HUDEP-2 (cell line): ENCODE measurements around the gene RPH3AL.
"Not testable (repeated sequence)": the region's sequence is repeated elsewhere in the genome, so short reads cannot be mapped to it uniquely, and the experiment has no call there.

Source experiments
- DNase-seq, 76 experiments: peaks; one replicate each; lab custom pipeline; 2025; ENCODE audit not compliant: unreplicated experiment in 76 of 76; lab: John Stamatoyannopoulos, UW

Gene RPH3AL

DNA sequence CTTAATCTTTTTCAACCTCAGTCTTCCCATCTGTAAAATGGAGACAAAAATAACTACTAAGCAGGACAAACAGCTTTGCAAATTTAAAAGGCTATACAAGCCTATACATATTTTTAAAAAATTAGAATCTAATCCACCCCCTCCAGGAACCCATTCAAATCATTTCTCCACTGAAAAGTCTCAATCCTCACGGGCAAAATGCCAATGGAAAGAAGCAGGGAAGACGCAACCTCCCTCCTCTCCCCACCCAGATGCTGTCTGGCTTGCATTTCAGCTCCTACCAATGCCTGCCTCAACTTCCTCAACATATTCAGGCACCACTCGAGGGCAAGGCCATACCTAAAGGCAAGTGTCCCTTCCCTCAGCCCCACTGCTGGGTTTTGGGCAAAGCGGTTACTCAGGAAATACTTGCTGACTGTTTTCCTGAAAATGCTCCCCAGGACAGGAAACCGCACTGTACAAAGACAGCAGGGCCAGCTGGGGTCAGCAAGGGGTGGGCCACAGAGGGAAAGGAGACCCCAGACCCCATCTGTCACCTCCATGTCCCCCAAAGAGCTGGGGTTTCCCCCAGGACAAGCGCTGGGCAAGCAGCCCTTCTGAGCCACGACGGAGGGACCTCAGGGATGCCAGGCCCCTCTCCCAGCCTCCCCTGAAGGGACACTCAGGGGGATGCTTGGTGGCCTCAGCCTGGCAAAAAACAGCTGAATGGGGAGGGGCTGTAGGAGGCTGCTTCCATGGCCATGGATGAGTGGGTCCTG lies 123.5 kb downstream of the RPH3AL start:
- DNase-seq: no peak

DNA sequence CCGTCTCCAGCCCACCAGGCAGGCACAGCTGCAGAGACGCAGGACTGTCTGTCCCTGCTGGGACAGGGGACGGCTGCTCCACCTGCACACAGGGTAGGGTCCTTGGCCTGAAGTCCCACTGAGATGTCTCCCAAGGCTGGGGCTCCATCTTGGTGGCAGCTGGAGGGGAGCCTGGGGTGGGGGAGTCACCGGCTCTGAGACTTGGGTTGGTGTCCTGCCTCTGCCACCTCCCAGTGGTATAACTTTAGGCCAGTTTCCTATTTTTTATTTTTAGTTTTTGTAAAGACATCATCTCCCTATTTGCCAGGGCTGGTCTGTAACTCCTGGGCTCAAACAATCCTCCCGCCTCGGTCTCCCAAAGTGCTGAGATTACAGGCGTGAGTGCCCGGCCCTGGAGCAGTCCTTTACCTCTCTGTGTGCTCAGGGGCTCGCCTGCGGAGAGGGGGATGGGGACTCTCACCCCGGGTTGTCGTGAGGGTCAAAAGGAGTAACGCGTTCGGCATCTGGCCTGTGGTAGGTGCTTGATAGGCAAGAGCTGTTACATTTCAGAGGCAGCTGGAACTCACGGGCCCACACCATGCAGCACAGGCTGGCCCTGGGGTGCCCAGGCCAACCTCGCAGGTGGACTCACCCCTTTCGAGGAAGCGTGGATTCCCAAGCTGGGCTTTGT lies 124.5 kb downstream of the RPH3AL start:
- no peak for DNase-seq

DNA sequence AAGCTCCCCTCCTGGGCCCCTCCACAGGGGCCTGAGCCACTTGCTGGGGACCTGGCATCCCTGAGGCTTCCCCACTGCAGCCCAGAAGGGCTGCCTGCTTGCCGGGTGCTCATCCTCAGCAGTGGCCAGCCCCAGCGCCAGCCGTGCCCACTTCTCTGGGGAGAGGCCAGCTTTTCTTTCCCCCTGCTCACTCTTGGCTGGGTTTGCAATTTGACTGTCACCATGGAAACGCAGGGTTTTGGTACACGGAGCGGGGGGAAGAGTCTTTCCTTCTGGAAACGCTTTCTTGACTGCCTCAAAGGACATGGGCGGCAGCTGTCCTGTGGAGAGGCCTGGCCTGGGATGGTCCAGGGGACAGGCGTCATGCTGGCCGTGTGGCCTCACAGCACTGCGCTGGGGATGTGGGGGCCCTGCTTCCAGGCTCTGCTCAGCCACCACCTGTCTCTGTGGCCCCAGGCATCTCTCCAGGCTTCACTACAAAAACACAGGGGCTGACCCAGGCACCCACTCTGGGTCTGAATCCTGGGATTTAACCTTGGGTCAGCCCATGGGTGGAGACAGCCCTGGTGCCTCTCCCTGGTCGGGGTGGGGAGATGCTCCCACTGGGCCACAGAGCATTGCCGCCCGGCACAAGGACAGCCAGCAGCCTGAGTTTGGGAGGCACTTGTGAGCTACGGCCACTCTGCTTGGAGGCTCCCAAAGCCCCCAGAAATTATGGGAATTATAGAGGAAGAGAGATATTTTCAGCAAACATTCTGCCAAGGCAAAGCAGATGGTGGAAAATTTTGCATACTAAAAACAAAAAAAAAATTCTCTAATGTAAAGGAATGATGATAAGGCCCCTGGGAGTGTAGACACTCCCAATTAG lies 125.3 kb downstream of the RPH3AL start:
- DNase-seq: no peak

DNA sequence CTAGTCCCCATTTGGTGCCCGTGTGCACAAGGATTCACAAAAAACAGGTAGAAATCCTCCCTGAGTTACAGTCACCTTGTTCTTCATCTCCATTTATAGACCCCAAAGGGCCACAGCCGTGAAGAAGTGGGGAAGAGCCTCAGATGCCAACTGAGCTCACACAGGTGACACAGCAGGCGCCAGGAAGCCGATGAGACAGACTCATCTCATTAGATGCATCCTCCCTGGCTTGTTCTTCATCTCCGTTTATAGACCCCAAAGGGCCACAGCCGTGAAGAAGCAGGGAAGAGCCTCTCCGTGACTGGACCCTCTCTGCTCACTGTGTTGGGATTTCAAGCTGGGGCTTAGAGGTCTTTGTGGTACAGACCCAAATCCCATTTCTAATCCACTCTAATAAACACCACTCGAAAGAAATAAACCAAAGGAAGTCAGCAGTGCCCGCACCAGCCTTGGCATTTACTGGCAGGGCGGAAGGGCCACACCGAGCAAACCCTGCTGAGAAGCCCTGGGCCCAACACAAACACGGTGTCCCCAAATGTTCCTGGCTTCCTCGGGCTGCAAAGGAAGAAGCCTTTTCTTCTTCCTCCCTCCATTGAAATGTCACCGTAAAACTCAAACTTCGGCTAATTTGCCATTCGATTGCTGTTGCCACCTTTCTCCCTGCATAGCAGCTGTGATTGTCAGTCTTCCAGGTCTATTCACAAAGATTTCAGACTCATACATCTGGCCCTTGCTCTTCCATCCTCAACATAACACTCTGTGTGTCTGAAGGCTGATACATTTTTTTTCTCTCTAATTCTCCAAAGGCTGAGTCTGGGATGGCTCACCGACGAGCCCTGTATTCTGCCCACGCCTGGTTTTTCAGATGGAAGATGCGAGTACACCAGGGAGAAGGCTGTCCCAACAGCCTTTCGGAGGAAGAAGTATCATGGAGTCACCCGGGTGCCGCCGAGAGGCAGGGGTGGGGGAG lies 126.2 kb downstream of the RPH3AL start:
- DNase-seq: no peak

DNA sequence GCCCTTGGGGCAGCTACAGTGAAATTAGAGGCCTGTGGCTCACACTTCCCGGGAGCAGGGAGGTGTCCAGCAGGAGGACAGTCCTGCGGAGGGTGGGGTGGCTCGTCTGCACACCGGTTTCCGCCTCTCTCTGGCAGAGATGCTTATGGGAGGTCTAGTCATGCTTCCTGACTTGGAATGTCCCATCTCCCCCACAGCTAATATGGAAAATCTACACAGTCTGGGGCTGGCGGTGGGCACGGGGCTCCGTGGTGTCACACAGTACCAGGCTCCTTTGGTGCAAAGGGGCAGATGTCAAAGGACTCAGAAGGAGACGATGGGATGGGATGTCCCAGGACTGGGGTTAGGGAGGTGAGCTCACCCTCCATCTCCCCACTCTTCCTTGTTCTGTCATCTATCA lies 127.1 kb downstream of the RPH3AL start:
- no peak for DNase-seq

DNA sequence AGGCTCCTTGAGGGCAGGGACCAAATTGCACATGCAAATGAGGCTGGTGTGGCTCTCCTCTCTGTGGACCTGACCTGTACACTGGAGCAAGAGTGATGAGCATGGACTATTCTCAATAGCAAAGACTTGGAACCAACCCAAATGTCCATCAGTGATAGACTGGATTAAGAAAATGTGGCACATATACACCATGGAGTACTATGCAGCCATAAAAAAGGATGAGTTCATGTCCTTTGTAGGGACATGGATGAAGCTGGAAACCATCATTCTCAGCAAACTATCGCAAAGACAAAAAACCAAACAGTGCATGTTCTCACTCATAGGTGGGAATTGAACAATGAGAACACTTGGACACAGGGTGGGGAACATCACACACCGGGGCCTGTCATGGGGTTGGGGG lies 128.0 kb downstream of the RPH3AL start:
- DNase-seq: not testable (repeated sequence)

DNA sequence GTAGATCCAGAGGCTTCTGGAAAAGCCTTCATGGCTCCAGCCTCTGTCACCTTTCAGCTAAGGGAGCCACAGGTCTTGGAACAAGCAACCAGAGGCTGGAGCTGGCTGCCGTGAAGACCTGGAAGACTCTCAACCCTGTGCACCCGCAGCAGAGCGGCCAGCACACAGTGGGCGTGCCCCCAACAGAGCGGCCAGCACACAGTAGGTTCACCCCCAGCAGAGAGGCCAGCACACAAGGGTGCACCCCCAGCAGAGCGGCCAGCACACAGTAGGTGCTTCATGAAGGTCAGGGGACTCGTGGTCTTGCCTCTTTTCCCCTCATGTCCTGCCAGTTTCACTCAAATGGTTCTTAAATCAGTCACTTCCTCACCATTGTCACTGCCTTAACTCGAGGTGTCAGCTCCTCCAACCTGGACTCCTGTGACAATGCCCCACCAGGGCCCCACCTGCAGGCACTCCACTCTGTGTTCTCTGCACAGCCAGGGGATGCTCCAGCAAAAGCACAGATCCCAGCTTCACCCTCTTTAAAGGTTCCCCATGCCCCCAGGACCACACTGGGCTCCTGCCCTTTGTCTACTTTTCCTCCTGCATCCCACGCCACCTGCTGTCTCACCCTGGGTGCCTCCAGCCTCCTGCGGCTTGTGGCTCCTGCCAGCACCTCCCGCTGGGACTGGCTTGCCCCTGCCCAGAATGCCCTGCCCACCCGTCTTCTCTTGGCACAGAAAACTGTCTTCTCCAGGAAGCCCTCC lies 128.7 kb downstream of the RPH3AL start:
- no peak for DNase-seq

DNA sequence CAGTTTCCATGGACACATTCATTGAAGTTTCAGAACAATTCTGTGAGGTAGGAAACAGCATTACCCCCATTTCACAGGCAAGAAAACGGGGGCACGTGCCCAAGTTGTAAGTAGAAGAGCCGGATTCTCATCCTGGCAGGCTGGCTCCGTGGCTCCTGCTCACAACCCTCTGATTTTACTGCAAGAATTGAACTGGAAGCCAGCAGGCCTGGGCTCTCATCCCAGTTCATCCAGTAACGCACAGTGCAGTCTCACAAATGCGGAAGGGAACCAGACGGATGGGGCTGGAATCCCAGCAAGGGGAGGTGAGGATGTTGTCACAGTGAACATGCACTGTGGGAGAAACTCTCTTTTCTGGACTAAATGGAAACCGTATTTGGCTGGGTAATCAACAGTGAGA lies 130.4 kb downstream of the RPH3AL start:
- no peak for DNase-seq

DNA sequence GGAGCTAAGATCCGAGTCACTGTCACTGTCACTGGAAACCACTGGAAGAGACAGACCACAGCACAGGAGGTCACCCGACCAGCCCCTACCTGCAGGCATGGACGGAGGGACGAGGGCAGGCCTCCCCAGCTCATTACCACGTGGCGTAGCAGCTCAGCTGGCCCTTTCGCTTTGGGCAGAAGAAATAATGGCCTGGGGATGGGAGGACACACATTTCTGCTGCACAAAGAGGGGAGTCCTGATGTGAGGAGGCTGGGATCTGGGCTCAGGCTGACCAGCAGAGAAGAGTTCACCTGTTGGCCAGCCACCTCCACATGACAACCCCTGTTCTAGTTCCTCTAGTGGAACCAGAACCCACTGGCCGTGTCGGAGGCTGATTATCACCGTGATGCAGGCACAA lies 132.9 kb downstream of the RPH3AL start:
- no peak for DNase-seq

DNA sequence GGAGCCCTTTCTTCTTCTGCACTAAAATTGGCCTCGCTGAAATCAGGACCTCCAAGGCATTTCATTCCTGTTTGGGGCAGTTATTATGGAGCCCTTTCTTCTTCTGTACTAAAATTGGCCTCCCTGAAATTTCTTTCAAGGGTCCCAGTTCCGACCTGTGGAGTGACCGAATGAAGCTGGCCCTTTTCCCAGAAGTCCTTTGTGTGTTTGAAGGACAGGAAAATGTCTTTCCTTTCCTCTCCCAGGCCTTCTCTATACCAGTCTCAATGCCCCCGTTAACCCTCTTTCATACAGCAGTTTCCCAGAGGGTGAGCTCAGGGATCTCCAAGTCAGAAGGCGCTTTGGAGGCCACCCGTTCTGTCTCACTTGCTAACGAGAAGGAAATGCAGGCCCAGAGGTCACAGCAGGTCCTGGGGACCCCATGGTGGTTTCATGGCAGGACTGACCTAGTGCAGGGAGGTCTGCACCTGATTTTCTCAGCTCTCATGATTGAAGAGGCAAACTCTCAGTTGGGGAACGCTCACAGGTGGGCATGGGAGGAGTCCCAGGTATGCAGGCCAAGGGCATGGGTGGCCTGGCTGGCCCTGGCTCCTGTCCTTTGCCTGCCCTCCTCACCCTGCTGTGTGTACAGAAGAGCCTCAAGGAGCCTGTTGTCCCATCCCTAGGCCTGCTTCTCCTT lies 134.0 kb downstream of the RPH3AL start:
- DNase-seq: no peak

DNA sequence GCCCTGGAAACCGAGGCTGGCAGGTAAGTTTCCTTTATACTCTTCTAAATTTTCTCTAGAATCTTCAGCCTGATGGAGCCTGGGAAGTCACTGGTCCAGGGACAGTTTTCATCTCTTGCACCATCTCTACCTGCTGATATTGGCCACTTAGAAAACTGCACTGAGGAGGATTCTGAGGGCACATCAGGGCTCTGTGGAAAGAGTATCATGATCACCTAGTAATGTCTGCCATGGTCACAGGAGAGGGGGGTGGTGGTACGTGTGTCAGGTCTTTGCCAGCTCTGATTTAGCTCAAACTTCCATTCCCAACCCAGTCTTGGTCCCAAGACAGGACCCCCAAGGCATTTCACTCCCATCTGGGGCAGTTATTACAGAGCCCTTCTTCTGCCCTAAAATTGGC lies 136.0 kb downstream of the RPH3AL start:
- no peak for DNase-seq

DNA sequence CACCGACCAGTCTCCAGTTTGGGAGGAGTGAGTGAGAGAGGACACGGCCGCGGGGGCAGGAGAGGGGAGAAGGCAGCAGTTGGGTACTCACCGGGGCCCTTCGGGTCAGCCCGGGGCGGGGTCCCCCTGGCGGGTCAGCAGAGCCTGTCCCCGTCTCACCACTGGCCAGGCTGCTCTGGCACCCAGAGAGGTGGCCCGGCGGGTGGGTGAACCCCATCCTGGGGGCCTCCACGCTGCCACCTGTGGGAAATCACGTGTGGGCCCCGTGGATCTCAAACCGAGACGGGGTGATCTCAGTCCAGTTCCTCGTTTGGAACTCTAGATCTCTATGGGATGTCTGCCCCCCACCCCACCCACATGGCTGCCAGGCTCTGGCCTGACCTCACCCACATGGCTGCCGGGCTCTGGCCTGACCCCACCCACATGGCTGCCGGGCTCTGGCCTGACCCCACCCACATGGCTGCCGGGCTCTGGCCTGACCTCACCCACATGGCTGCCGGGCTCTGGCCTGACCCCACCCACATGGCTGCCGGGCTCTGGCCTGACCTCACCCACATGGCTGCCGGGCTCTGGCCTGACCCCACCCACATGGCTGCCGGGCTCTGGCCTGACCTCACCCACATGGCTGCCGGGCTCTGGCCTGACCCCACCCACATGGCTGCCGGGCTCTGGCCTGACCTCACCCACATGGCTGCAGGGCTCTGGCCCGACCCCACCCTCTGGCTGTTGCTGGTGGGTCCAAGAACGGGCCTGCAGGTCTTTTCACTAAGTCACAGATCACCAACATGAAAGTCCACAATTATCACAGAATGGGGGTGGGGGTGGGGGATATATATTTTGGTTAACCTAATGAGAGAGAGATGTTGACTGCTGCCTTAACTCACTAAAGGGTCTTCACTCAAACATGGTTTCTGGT lies 136.8 kb downstream of the RPH3AL start:
- peak in 30 of 76 experiments; percentile 2 to 31 (median 14) for DNase-seq

DNA sequence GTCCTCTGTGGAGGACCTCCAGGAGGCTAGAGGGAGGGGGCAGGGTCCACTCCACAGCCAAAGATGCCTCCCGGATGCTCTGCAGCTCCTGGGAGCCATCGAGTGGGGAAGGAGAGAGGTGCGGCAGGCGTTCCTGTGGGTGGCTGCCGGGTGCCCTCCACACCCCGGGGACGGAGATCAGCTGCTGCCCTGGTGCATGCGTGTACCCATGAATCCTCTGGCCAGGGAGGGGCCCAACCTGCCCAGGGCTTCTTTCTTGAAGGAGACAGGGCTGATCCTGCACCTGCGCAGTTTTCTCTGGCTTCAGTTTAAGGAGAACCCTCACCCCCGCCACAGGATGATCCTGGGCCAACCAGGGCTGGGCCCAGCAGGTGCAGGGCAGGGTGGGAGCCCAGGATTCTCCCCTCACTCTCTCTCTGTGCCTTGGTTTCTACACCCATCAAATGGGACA lies 137.7 kb downstream of the RPH3AL start:
- DNase-seq: no peak

DNA sequence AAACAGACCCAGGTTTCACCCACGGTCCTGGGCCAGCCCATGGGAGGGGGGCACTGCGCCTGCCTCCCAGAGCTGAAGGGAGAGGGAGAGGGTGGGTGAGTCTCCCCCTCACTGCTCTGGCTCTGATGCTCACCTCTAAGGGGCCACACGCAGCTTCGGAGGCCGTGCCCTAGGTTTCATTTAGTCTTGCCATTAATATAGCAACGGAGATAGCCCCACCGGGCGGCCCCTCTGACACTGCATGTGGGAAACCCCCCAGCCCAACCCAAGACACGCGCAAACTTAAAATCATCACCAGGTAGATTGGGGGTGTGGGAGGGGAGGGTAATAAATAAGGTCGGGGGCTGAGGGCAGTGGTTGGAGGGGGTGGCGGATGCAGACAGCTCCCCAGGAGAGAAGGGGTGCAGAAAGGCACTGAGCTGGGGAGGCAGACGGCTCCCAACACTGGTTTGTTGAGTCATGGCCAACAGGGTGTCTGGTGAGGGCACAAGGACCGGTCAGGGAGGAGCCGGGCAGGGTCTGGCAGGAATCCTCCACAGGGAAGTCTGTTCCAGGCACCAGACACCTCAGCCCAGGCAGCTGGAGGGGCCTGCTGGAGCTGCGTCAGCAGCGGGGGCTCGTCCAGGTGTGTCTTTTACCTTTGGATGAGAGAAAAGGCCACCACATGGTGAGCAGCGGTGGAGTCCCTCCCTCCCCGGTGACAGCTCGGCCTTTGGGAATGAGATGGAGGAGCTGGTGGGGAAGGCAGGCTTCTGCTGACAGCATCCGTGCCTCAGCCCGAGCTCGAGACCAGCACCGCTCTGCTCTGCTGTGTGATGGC lies 139.1 kb downstream of the RPH3AL start:
- no peak for DNase-seq

DNA sequence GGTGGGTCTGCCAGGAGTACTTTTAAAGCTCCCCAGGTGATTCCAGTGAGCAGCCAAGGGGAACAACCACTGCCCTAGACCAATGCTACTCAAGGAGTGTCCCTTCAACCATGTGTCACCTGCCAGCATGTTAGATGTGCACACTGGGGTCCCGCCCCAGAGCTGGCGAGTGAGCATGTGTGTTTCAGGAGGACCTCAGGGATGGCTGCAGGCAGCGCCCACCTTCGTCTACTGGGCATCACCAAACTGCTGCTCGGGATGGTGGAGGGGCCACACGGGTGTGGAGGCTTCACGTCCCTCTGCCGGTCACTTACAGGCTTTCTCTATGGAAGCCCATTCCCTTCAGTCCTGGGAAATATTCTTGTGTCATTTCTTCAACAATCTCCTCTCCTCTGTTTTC lies 142.2 kb downstream of the RPH3AL start:
- DNase-seq: no peak

DNA sequence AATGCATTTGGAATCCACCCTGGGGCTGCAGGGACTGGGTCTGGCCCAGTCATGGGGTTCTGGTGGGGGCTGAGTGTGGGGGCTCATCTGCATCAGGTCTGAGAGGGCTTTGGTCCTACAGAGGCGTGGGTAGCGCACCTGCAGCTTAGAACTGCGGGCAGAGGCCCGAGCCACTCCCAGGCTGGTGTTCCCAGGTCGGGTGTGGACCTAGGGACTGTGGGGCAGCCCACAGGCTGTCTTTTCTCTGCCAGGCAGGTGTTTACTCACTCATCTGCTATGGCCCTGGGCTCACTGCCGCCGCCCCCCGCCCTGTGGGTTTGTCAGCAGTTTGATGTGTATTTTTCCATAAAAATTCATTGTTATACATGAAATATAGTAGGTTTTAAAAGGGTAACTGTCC lies 144.2 kb downstream of the RPH3AL start:
- DNase-seq: no peak

DNA sequence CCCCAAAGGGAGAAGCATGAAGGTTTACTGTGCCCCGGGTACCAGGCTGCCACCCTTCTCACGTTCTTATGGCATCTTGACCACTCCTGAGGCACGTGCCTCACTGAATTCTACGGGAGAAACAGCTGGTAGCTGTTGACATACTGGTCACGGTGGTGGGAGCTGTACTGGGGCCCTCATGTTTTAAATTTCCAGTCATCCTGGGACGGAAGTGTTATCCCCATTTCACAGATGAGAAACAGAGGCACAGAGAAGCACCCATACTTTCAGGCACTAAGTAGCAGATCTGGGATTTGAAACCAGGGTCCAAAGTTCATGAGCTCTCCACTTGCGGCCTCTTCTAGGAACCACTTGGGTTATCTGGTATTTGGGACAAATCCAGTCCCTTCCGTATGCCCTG lies 144.8 kb downstream of the RPH3AL start:
- DNase-seq: no peak
